Activated naive CD8-positive, alpha-beta T cell treated with anti-CD3 and anti-CD28 coated beads for 36 hours (primary cell): ENCODE data around the gene HDAC7. TPM values are rescaled to one million over a fixed set of nuclear protein-coding genes. Genes with fewer than 3 reads are reported as not detected.
A peak's percentile ranks its signal among the peaks of the same experiment; 100 is the strongest.

Experiments used
- DNase-seq: peaks from one replicate; pipeline ENCODE4 v3.0.0; 2021
- H3K27ac Mint-ChIP-seq: one replicate; pipeline ENCODE4 v1.8.0; 2022; ENCODE audit warnings: mild to moderate bottlenecking, moderate library complexity, mixed read lengths
- H3K27me3 Mint-ChIP-seq: one replicate; pipeline ENCODE4 v1.8.0; 2022; ENCODE audit warnings: mild to moderate bottlenecking, mixed read lengths
- H3K36me3 Mint-ChIP-seq: one replicate; pipeline ENCODE4 v1.8.0; 2021; ENCODE audit warnings: mild to moderate bottlenecking, mixed read lengths
- H3K4me1 Mint-ChIP-seq: one replicate; pipeline ENCODE4 v1.8.0; 2021; ENCODE audit warnings: mixed read lengths
- H3K4me3 Mint-ChIP-seq: one replicate; pipeline ENCODE4 v1.8.0; 2022; ENCODE audit warnings: mild to moderate bottlenecking, moderate library complexity, mixed read lengths
- H3K9me3 Mint-ChIP-seq: one replicate; pipeline ENCODE4 v1.8.0; 2022; ENCODE audit warnings: mixed read lengths
- total RNA-seq, 2 experiments: library from RNA; stranded (reverse); gene quantifications; one replicate each; pipeline ENCODE4 v1.2.3, GENCODE V29; 2021

Gene HDAC7
- total RNA-seq, 2 experiments from 2014 or later, result 233 to 246 TPM

DNA sequence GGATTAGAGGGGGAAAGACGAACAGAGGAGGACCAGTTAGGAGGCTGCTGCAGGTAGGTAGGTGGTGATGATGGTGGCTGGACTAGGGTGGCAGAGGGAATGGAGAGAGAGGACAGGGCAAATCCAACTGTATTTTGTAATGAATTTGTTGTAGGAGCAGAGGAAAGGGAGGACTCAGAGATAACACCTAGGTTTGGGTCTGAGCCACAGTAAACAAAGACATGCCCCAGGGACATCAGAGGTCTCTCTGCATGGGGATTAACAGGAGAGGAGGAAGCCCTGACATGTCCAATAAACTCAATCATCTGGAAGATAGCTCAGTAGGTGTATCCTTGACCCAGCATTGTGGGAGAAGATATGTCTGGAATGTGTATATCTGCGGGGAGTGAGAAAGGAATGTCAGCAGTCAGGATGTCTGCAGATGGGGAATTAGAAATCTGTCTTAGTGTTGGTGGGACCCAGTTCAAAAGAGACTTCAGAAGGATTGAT lies 51.3 kb downstream of the HDAC7 start:
- H3K4me3 Mint-ChIP-seq, result no peak overlapping the region
- DNase-seq, result no peak
- H3K27ac Mint-ChIP-seq, result no peak overlapping the region
- H3K9me3 Mint-ChIP-seq, result no peaks in the 10 kb centered on the region
- H3K36me3 Mint-ChIP-seq, result no peaks in the 10 kb centered on the region
- peaks cover 12% of the 10 kb centered on the region for H3K4me1 Mint-ChIP-seq
- peaks cover 5% of the 10 kb centered on the region for H3K27me3 Mint-ChIP-seq

DNA sequence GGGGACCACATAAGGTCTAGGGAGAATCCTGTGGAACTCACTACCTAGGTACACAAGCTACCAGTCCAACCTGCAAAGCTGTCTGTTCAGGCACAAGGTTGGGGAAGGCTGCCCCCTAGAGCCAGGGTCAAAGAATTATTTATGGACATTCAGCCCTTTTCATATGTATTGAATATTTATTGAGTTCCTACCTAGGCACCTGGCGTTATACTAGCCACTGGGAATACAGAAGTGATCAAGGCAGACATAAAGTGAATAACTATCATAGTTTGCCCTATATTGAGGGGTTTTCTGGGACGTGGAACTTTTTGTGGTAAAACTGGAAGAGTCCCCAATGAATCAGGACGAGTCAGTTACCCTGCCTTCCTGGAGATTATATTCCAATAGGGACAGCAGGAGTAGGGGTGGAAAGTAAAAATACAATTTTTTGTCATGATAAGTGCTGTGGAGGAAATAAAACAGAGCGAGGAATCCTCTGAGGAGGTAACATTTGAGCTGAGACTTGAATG lies 52.4 kb downstream of the HDAC7 start:
- Mint-ChIP-seq H3K4me1 (peaks cover 9% of the 10 kb centered on the region), H3K27me3 (peaks cover under 1% of the 10 kb centered on the region), H3K36me3 (no peaks in the 10 kb centered on the region), H3K9me3 (no peaks in the 10 kb centered on the region), H3K4me3 (no peak overlapping the region), H3K27ac (no peak overlapping the region)
- peak; percentile 77 for DNase-seq

DNA sequence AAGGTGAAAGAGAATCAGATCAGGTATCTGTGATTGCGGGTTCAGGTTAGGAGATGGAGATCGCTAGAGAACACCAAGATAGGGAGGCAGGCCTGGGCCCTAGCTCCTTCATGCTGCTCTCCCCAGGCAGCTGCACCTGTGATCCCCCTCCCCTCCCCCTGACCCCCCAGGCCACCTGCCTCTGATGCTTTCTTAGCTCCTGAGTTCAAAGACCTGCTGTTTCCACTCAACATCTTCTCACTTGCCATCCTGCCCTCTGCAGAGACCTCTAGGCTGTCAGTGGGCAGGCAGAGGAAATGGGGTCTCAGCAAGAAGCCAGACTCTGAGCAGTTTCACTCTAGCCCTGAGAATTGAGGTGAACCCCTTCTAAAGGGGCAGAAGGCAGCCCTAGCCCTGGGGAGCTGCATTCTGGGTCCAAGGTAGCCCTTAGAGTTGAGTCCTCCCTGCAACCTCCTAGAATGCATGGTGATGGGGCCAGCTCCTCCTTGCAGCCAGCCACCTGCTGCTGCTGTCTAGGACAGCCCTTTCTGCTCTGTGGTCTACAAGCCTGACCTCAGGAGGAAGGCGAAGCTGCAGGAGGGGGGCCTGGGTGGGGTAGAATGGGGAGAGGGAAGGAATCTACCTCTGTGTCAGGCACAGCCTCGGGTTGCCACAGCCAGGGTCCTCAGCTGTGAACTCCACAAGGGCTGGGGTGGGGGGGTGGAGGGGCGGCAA lies 53.0 kb downstream of the HDAC7 start:
- Mint-ChIP-seq H3K4me1 (peaks cover 9% of the 10 kb centered on the region), H3K4me3 (no peak overlapping the region), H3K9me3 (no peaks in the 10 kb centered on the region), H3K27ac (no peak overlapping the region), H3K36me3 (no peaks in the 10 kb centered on the region), H3K27me3 (no peaks in the 10 kb centered on the region)
- no peak for DNase-seq

DNA sequence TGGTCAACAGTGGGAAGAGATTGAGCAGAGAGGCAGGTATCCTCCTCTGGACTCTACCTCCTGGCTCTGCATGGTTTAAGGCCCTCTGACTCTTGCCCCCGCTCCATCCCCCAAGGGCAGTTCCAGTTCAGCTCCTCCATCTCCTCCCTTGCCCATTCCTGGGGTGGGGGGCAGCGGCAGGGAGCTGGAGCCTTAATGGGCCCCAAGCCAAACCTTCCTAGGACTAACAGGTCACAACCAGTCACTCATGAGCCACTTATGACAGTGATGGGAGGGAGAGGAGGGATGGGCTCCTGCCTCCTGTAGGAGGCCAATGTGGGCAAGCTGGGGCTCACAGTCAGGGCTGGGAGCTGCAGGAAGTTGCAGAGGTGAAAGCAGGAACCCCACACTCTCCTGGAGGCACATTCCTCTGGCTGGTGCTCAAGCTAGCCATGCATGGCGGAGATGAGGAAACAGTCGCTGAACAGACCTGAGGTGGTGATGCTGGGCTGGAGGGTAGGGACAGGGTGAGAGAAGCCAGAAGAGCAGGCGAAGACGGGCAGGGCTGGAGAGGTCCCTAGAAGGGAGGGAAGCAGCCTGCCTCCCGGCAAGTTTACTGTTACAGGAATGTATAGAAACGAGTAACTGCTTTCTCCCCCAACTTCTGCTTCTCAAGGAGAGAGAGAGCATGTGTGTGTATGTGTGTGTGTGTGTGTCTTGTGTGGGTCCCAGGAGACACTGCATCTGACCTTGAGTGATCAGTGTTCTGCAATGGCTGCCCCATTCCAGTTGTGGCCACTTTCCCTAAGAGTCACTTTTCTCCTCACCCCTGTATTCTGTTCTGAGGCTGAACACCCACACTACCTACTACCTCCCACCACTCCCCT lies 56.0 kb downstream of the HDAC7 start:
- Mint-ChIP-seq H3K27me3 (no peaks in the 10 kb centered on the region), H3K27ac (no peak overlapping the region)
- no peak for DNase-seq

DNA sequence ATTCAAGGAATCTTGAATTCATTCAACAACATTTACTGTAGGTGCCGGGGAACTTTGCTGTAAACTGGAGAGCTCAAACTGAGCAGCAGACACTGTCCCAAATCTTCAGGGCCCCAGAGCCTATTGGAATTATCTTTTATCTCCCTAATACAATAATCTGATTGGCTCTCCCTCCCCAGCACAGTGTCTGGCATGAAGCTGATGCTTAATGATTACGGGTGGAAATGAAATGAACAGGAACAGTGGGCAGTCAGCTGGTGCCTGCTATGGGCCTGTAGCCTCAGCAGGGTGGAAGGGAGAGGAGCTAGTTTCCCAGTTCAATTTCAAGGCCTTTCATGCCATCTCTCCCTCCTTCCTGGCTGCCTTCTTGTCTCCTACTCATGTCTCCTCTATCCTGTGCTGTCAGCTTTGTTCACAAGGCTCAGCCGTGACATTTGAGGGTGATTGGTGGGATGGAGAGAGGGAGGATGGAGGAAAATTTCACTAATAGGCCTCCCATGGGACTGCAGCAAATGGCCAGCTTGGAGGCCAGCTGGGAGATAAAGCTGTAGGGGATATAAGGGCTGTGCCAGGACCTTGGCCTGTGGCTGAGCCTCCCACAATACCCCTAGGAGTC lies 56.7 kb downstream of the HDAC7 start:
- H3K9me3 Mint-ChIP-seq, result no peaks in the 10 kb centered on the region
- no peak for DNase-seq
- no peaks in the 10 kb centered on the region for H3K36me3 Mint-ChIP-seq
- H3K4me3 Mint-ChIP-seq, result no peak overlapping the region
- H3K27ac Mint-ChIP-seq, result no peak overlapping the region
- no peaks in the 10 kb centered on the region for H3K27me3 Mint-ChIP-seq
- H3K4me1 Mint-ChIP-seq, result peaks cover 20% of the 10 kb centered on the region

More for the DNA sequence above, 56.0 kb downstream of the HDAC7 start:
- no peaks in the 10 kb centered on the region for H3K36me3 Mint-ChIP-seq
- peaks cover 15% of the 10 kb centered on the region for H3K4me1 Mint-ChIP-seq
- no peak overlapping the region for H3K4me3 Mint-ChIP-seq
- H3K9me3 Mint-ChIP-seq, result no peaks in the 10 kb centered on the region

DNA sequence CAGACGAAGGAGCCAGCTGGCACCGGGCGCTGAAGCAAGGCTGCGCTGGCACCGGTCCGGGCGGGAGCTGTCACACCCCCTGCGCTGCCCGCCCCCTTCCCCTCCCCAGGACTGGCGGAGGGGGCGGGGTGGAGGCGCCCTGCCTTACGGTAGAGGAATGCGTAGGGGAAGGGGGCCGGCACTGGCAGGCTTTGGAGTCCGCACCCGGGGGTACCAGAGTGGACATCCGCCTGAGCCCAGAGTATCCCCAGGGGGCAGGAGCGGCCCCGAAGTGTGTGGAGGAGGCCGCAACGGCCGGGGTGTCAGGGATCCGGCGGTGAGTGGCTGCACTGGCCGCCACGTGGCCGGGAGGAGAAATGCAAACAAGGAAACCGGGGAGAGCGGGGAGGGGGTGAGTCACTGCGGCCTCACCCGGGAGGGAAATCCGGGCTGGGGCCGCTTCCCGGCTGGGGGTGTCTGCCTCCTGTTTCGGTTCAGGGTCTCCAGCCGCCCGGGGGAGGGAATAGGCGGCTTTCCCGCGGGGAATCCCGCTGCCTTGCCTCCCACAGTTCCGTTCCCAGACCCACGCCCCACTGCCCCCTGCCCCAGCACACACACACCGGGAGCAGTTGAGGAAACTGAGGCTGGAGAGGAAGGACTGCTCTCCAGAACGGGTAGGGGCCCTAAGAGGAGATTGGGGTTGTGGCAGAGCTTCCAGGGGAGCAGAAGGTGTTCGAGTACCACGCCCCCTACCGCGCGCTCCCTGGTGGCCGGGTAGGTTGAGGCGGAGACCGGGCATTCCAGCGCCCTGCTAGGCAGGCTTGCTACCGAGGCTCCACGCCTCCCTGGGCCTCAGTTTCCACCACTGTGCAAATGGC lies 60.6 kb downstream of the HDAC7 start, which contains the start of gene RAPGEF3:
Gene RAPGEF3, minus strand, starts transcription at position 47 of the 857 bp plus-strand sequence. CDS start 324 bp downstream, outside the sequence.
- peak; percentile 78 for DNase-seq
- no peak within 1 kb of the TSS for H3K27ac Mint-ChIP-seq
- no peaks in the 10 kb centered on the region for H3K36me3 Mint-ChIP-seq
- peaks cover 35% of the 10 kb centered on the region for H3K4me1 Mint-ChIP-seq
- no peaks in the 10 kb centered on the region for H3K9me3 Mint-ChIP-seq
- peak within 1 kb of the TSS; percentile 67 for H3K4me3 Mint-ChIP-seq
- H3K27me3 Mint-ChIP-seq, result no peaks in the 10 kb centered on the region

DNA sequence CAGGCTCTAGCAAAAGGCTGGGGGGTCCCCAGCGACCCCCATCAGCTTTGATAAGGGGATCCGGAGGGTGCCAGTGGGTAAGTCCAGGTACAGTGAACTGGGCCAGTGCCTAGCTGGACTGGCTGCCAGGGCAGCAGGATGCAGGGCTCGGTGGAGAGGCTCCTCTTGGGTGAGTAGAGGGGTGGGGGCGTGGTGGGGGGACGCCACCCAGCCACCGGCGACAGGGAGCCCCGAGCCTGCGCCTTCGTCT lies 61.2 kb downstream of the HDAC7 start:
- Mint-ChIP-seq H3K27me3 (no peaks in the 10 kb centered on the region), H3K4me1 (peaks cover 35% of the 10 kb centered on the region), H3K27ac (no peak overlapping the region), H3K9me3 (no peaks in the 10 kb centered on the region), H3K4me3 (peak overlapping the region; percentile 26), H3K36me3 (no peaks in the 10 kb centered on the region)
- no peak for DNase-seq

DNA sequence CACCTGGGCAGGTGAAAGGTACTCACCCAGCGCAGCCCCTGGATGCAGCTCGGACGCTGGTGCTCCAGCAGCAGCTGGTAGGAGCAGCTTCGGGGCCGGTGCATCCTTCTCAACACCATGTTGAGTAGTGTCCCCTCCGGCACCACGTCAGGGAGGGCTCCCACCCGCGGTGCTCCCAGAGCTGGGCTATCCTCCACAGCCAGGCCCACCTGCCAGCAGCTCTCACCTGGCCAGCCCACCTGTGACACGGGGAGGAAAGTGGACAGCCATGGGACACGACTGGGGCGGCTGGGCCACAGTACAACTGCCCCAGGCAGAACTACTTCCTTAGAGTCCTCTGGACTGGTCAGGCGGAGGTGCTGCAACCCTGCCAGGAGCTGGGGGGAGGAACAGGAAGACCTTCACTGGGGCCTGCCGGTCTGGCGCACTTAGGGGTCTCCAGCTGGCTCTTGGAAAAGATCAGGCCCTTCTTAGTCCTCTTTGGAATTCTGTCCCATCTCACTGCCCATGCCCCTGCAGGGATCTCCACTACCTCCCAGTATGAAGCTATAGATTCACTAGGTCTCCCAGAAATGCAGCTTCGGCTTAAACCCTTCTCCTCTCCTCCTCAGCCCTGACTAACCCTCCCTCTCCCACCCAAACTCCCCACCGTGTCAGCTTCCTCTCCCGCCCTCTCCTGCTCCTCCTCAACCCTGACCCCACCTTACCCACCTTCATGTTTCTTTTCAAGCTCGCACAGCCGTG lies 61.7 kb downstream of the HDAC7 start:
- H3K27ac Mint-ChIP-seq, result no peak overlapping the region
- peak overlapping the region; percentile 26 for H3K4me3 Mint-ChIP-seq
- H3K9me3 Mint-ChIP-seq, result no peaks in the 10 kb centered on the region
- H3K4me1 Mint-ChIP-seq, result peaks cover 35% of the 10 kb centered on the region
- H3K27me3 Mint-ChIP-seq, result no peaks in the 10 kb centered on the region
- DNase-seq, result no peak
- no peaks in the 10 kb centered on the region for H3K36me3 Mint-ChIP-seq

DNA sequence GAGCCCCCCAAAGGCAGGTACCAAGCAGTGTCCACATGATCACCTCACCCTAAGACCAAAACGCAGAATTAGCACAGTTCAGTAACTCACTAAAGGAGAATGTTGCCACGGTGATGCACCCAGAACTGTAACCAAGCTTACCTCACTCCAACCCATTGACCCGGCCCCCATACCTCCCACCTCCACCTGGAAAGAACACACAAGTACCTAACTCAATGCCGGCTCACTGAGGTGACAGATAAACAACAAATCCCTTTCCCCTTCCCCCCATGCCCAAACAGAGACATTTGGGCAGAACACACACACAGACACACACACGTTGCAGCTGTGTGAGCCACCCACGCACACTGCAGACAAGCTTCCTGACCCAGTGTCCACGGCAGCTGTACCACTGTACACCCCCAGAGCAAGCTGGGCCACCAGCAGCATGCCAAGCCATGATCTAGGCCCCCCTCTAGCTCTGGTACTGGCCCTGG lies 62.3 kb downstream of the HDAC7 start:
- Mint-ChIP-seq H3K36me3 (no peaks in the 10 kb centered on the region), H3K4me3 (no peak overlapping the region), H3K27ac (no peak overlapping the region), H3K9me3 (no peaks in the 10 kb centered on the region), H3K4me1 (peaks cover 35% of the 10 kb centered on the region), H3K27me3 (no peaks in the 10 kb centered on the region)
- DNase-seq, result no peak

DNA sequence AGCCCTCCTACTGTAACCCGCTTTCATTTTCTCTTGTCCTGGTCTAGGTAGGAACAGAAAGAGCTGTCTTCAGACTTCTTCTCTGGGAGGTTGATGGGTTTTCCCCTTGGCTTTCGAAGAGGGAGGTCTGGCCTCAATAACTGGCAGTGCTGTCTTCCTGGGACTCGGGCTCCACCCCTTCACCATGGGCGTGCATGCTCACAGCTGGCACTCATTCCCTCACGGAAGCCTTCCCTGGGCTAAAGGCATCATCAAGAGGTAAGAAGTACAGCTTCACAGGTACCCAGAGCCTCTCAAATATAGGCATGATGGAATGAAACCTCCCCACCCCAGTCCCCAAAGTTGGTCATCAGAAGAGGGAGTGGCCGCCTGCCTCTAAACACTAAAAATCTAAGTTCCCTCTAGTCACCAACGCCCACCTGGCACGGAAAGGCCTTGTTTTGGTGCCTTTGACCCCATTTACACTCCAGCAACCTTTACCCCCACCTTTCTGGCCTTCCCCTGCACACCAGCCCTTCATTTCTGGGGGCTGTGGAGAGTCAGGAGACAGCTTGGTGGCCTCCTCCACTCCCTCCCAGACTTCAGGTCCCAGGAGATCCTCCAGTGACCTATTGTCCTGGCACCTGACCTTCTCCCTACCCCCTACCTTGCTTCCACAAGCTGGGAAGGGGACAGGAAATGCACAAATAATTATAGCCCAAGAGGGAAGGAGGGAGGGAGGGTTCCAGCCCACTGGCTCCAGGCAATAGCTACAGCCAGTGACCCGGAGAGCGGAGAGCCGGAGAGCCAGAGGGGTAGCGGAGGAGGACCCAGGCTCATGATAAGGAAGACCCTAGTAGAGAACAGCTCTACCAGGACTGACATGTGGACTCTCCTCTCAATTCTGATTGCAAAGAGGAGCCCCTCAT lies 63.8 kb downstream of the HDAC7 start:
- H3K4me1 Mint-ChIP-seq, result peaks cover 30% of the 10 kb centered on the region

DNA sequence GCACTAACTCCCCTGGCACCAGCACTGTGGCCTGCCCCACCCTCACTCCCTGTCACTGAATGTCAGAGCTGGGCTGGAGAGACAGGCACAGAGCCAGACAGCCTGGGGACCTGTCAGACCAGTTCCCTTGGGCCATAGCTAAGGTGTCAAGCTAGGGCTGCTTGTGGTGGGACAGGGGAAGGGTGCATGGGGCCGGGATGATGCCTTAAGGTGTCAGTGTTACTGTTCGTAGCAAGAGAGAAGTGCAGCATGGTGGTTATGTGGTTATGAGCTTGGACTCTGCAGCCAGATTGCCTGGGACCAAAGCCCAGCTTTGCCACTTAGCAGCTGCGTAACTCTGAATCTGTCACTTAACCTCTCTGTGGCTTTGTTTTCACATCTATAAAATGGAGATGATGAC lies 64.8 kb downstream of the HDAC7 start:
- no peak for DNase-seq
- H3K4me1 Mint-ChIP-seq, result peaks cover 28% of the 10 kb centered on the region
- H3K4me3 Mint-ChIP-seq, result no peak overlapping the region
- no peaks in the 10 kb centered on the region for H3K9me3 Mint-ChIP-seq
- H3K27ac Mint-ChIP-seq, result no peak overlapping the region
- H3K27me3 Mint-ChIP-seq, result no peaks in the 10 kb centered on the region
- H3K36me3 Mint-ChIP-seq, result no peaks in the 10 kb centered on the region

More for the DNA sequence above, 63.8 kb downstream of the HDAC7 start:
- Mint-ChIP-seq H3K4me3 (peak overlapping the region; percentile 12), H3K9me3 (no peaks in the 10 kb centered on the region), H3K27me3 (no peaks in the 10 kb centered on the region), H3K27ac (peak overlapping the region; percentile 50), H3K36me3 (no peaks in the 10 kb centered on the region)
- DNase-seq, result no peak

DNA sequence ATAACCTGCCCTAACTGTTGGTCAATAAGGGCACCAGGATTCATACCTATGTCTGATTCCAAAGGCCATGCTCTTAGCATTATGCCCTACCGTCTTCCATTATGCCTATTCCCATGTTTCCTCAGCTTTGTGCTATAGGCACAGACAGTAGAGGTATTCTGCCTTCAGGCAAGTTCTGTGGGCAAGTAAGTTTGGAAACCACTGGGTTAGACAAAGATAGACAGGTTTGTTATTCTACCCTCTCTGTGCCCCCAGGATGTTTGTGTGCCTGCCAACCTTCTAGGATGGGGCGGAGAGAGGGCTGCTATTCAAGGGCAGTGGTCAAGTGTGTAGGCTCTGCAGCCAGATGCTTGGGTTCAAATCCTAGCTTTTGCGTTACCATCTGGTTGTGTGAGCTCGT lies 65.6 kb downstream of the HDAC7 start:
- Mint-ChIP-seq H3K4me1 (peaks cover 28% of the 10 kb centered on the region), H3K27ac (no peak overlapping the region), H3K27me3 (no peaks in the 10 kb centered on the region), H3K9me3 (no peaks in the 10 kb centered on the region), H3K4me3 (no peak overlapping the region), H3K36me3 (no peaks in the 10 kb centered on the region)
- DNase-seq, result no peak
